ENCODE measurements around the gene PLEKHG7. TPM values are rescaled to one million over a fixed set of nuclear protein-coding genes. Genes with fewer than 3 reads are reported as not detected.

PLEKHG7 gene
- total and polyA plus RNA-seq, 10 of the 15 experiments (the other 5 are each of a cell fraction or from before 2014, with no cell fraction given), result 0.16 to 1.3 (median 0.65) TPM; not detected in 1

GRCh38 chr12:92769124-92769901 lies 66.5 kb downstream of the PLEKHG7 start (continued):
- TF ChIP-seq MEF2B (IDR thresholded peaks at IDR 0.05; ENCODE audit: partially characterized antibody, poor library complexity, severe bottlenecking) (peak; percentile 81), JUNB (IDR thresholded peaks at IDR 0.05) (peak; percentile 47), PML (IDR thresholded peaks at IDR 0.05; ENCODE audit: low read length) (0 out of 2 replicates have a peak, but pooled peaks have one; percentile 38), KAT2A (conservative IDR thresholded peaks at IDR 0.05; ENCODE audit: control insufficient read depth, low read depth, low read length) (no peak), CREB1 (IDR thresholded peaks at IDR 0.05; ENCODE audit: low read depth) (peak; percentile 37; the same call in 1 of the 2 replicates), MEF2A (IDR thresholded peaks at IDR 0.05; ENCODE audit: insufficient read depth, low read depth, low read length) (peak; percentile 88), PKNOX1 (IDR thresholded peaks at IDR 0.05) (0 out of 2 replicates have a peak, but pooled peaks have one; percentile 34), TCF12 (IDR thresholded peaks at IDR 0.05; ENCODE audit: low read depth, low read length) (no peak), RUNX3 (IDR thresholded peaks at IDR 0.05; ENCODE audit: low read length) (peak; percentile 67), IKZF2 (IDR thresholded peaks at IDR 0.05) (0 out of 4 replicates have a peak, but pooled peaks of 1 of the 2 experiments have one; percentile 15), DPF2 (IDR thresholded peaks at IDR 0.05) (no peak), TCF7 (IDR thresholded peaks at IDR 0.05; ENCODE audit: borderline replicate concordance) (peak; percentile 31; the same call in 1 of the 2 replicates), NFIC (IDR thresholded peaks at IDR 0.05; ENCODE audit: low read depth, low read length) (peak; percentile 69)
- TF ChIP-seq, protein P1, sequence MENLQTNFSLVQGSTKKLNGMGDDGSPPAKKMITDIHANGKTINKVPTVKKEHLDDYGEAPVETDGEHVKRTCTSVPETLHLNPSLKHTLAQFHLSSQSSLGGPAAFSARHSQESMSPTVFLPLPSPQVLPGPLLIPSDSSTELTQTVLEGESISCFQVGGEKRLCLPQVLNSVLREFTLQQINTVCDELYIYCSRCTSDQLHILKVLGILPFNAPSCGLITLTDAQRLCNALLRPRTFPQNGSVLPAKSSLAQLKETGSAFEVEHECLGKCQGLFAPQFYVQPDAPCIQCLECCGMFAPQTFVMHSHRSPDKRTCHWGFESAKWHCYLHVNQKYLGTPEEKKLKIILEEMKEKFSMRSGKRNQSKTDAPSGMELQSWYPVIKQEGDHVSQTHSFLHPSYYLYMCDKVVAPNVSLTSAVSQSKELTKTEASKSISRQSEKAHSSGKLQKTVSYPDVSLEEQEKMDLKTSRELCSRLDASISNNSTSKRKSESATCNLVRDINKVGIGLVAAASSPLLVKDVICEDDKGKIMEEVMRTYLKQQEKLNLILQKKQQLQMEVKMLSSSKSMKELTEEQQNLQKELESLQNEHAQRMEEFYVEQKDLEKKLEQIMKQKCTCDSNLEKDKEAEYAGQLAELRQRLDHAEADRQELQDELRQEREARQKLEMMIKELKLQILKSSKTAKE (IDR thresholded peaks at IDR 0.05; ENCODE audit: low read depth, poor library complexity, severe bottlenecking), result peak; percentile 47
- TF ChIP-seq, protein P2, sequence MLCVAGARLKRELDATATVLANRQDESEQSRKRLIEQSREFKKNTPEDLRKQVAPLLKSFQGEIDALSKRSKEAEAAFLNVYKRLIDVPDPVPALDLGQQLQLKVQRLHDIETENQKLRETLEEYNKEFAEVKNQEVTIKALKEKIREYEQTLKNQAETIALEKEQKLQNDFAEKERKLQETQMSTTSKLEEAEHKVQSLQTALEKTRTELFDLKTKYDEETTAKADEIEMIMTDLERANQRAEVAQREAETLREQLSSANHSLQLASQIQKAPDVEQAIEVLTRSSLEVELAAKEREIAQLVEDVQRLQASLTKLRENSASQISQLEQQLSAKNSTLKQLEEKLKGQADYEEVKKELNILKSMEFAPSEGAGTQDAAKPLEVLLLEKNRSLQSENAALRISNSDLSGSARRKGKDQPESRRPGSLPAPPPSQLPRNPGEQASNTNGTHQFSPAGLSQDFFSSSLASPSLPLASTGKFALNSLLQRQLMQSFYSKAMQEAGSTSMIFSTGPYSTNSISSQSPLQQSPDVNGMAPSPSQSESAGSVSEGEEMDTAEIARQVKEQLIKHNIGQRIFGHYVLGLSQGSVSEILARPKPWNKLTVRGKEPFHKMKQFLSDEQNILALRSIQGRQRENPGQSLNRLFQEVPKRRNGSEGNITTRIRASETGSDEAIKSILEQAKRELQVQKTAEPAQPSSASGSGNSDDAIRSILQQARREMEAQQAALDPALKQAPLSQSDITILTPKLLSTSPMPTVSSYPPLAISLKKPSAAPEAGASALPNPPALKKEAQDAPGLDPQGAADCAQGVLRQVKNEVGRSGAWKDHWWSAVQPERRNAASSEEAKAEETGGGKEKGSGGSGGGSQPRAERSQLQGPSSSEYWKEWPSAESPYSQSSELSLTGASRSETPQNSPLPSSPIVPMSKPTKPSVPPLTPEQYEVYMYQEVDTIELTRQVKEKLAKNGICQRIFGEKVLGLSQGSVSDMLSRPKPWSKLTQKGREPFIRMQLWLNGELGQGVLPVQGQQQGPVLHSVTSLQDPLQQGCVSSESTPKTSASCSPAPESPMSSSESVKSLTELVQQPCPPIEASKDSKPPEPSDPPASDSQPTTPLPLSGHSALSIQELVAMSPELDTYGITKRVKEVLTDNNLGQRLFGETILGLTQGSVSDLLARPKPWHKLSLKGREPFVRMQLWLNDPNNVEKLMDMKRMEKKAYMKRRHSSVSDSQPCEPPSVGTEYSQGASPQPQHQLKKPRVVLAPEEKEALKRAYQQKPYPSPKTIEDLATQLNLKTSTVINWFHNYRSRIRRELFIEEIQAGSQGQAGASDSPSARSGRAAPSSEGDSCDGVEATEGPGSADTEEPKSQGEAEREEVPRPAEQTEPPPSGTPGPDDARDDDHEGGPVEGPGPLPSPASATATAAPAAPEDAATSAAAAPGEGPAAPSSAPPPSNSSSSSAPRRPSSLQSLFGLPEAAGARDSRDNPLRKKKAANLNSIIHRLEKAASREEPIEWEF (IDR thresholded peaks at IDR 0.05; ENCODE audit: insufficient replicate concordance, low read depth, low read length), result peak; percentile 28
- TF ChIP-seq, protein P3, sequence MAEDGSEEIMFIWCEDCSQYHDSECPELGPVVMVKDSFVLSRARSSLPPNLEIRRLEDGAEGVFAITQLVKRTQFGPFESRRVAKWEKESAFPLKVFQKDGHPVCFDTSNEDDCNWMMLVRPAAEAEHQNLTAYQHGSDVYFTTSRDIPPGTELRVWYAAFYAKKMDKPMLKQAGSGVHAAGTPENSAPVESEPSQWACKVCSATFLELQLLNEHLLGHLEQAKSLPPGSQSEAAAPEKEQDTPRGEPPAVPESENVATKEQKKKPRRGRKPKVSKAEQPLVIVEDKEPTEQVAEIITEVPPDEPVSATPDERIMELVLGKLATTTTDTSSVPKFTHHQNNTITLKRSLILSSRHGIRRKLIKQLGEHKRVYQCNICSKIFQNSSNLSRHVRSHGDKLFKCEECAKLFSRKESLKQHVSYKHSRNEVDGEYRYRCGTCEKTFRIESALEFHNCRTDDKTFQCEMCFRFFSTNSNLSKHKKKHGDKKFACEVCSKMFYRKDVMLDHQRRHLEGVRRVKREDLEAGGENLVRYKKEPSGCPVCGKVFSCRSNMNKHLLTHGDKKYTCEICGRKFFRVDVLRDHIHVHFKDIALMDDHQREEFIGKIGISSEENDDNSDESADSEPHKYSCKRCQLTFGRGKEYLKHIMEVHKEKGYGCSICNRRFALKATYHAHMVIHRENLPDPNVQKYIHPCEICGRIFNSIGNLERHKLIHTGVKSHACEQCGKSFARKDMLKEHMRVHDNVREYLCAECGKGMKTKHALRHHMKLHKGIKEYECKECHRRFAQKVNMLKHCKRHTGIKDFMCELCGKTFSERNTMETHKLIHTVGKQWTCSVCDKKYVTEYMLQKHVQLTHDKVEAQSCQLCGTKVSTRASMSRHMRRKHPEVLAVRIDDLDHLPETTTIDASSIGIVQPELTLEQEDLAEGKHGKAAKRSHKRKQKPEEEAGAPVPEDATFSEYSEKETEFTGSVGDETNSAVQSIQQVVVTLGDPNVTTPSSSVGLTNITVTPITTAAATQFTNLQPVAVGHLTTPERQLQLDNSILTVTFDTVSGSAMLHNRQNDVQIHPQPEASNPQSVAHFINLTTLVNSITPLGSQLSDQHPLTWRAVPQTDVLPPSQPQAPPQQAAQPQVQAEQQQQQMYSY (CRISPR knock-in tag; IDR thresholded peaks at IDR 0.05), result no peak
